ENCODE data around the gene ZNF773.
"Not testable (repeated sequence)": the region's sequence is repeated elsewhere in the genome, so short reads cannot be mapped to it uniquely, and the experiment has no call there.

DNA sequence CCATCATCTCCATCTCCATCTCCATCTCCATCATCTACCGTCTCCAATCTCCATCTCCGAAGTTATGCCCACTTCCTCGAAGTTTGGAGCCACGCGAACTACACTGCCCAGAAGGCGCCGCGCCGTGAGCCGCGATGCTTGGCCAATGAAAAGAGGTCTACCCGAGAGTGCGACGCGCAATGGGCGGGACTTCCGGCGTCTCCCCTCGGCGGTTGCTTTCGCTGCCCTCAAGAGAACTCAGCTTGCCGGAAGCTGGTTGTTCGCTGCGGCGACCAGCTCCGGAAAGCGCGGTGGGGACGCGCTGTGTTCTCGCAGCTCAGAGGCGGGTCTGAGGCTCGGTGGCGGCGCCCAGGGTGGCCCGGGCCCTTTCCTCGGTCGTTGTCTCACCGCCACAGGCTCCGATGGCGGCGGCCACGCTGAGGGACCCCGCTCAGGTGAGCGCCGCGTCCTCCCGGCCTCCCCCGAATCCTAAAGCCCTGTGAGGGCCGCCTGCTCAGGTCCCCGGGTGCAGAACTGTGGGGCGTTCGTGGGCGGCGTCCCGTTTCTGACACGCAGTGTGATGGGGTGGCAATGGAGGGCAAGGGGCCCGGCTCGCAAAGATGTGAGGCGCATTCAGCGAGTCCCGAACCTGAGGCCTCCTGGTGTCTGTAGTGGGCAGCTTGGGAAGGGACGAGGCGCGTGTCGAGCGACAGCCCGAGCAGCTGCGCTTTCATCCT is at the start of gene ZNF773:
- TF ChIP-seq, protein P1, sequence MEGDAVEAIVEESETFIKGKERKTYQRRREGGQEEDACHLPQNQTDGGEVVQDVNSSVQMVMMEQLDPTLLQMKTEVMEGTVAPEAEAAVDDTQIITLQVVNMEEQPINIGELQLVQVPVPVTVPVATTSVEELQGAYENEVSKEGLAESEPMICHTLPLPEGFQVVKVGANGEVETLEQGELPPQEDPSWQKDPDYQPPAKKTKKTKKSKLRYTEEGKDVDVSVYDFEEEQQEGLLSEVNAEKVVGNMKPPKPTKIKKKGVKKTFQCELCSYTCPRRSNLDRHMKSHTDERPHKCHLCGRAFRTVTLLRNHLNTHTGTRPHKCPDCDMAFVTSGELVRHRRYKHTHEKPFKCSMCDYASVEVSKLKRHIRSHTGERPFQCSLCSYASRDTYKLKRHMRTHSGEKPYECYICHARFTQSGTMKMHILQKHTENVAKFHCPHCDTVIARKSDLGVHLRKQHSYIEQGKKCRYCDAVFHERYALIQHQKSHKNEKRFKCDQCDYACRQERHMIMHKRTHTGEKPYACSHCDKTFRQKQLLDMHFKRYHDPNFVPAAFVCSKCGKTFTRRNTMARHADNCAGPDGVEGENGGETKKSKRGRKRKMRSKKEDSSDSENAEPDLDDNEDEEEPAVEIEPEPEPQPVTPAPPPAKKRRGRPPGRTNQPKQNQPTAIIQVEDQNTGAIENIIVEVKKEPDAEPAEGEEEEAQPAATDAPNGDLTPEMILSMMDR (IDR thresholded peaks at IDR 0.05; ENCODE audit: low read depth, low read length): not testable (repeated sequence)
- not testable (repeated sequence) for TF ChIP-seq EZH2phosphoT487 (IDR thresholded peaks at IDR 0.05; ENCODE audit: low read depth)

All from OCI-LY3 (cell line).